ENCODE results near the gene BCAS4. TPM values are rescaled to one million over a fixed set of nuclear protein-coding genes. Genes with fewer than 3 reads are reported as not detected.

The BCAS4 gene, protein sequence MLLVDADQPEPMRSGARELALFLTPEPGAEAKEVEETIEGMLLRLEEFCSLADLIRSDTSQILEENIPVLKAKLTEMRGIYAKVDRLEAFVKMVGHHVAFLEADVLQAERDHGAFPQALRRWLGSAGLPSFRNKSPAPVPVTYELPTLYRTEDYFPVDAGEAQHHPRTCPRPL
- 7.8 and 9.3 TPM in 2 replicates for total RNA-seq

DNA sequence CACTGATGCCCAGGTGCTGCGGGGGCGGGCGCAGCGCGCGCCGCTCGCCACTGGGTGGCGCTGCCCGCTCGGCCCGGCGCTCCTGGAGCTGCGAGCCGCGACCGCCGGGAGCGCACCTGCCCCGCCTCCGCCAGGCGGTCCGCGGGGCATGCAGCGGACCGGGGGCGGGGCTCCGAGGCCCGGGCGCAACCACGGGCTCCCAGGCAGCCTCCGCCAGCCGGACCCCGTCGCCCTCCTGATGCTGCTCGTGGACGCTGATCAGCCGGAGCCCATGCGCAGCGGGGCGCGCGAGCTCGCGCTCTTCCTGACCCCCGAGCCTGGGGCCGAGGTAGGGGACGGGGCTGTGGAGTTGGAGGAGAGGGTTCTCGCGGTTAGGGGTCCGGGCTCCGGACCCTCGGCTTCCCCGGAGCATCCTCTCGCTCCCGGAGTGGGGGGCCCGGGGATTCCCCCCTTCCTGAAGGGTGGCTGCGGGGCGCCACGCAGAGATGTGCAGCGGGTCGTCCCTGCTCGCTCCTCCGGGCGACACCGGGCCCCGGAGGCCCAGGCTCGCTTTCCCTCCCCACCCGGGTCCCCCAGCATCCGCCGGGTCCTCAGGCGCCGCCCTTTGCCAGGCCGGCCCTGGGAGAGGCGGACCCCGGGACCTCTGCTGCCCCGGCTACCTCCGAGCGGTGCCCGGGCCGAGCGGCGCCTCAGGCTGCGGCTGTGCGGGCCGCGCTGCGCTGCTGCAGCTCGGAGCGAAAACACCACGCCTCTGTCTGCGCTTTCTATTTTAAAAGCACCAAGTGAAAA lies at the start of gene BCAS4:
BCAS4 (plus strand) TSS at position 216 of the 789 bp plus-strand sequence; CDS start at position 239, 23 bp downstream.
- peak within 1 kb of the TSS; percentile 55 for H3K27ac Mint-ChIP-seq
- intact Hi-C loops (cut with micrococcal nuclease) = loop anchor here (1.0 to 10.0 kb wide), 8 partner anchors 9 to 512 kb away; partner anchors contain the start of genes DPM1 and MOCS3
- peaks cover 9% of the 10 kb centered on the region for H3K4me1 Mint-ChIP-seq (ENCODE audit: low read depth)
- no peaks in the 10 kb centered on the region for H3K9me3 Mint-ChIP-seq
- peak within 1 kb of the TSS; percentile 88 for H3K4me3 Mint-ChIP-seq
- peak; percentile 83 for DNase-seq (ENCODE audit: low spot score)
- H3K36me3 Mint-ChIP-seq (ENCODE audit: low read depth) = peaks cover under 1% of the 10 kb centered on the region
- no peaks in the 10 kb centered on the region for H3K27me3 Mint-ChIP-seq (ENCODE audit: insufficient read depth)

DNA sequence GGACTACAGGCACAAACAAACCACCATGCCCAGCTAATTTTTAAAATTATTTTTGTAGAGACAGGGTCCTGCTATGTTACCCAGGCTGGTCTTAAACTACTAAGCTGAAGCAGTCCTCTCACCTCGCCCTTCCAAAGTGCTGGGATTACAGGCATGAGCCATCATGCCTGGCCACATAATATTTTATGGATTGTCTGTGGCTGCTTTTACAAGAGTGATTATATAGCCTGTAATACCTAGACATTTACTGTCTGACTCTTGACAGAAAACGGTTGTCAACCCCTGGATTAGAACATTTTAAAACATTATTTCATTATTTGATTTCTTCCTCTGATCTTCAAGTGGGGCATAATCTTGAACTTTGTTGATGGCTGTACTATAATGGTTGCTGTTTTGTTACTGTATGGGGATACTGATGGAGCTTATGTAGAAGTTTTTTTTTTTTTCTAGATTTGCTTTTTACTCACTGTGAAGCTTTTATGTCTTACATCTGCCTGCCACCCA lies 49.2 kb upstream of the BCAS4 start:
- H3K27me3 Mint-ChIP-seq (ENCODE audit: insufficient read depth) = no peaks in the 10 kb centered on the region
- intact Hi-C loops (cut with micrococcal nuclease) = loop anchor here (1.0 to 10.0 kb wide), 3 partner anchors 20 to 261 kb away; no protein-coding TSS in a partner anchor
- no peak overlapping the region for H3K4me3 Mint-ChIP-seq
- no peaks in the 10 kb centered on the region for H3K9me3 Mint-ChIP-seq
- H3K4me1 Mint-ChIP-seq (ENCODE audit: low read depth) = peaks cover 35% of the 10 kb centered on the region
- no peak for DNase-seq (ENCODE audit: low spot score)
- H3K36me3 Mint-ChIP-seq (ENCODE audit: low read depth) = peaks cover 10% of the 10 kb centered on the region
- peak overlapping the region; percentile 9 for H3K27ac Mint-ChIP-seq

DNA sequence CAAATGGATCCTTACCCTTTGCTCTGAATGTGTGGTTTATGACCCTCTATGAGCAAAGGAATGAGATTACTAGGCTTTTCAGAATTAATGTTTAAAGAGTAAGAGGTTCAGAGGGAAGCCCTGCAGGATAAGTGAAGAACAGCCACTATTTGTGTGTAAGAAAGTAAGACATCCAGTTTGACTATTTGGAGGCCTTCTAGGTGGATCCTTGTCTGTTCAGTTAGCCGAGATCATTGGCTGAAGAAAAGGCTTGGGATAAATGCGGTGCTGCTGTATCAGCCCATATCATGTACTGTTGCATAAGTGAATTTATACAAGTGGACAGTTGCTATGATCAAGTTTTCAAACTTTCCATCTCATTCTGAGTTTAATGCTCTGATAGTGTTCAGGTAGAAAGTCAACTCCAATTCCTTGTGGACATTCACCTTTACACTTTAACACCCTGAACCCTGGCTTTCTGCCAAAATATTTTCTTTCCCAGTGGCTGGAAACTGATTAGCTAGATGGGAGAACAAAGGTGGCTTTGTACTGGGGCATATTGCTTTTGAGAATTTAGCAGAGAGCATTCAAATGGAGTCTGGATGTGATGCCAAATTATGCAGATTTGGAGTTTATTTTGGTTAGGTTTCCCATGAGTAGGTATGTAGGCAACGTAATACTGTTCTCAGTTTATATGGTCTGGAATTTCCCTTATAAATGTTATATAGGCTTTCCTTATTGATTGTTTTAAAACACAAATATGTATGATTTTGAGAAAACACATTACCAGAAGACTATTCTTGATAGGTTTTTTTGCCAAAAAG lies 48.5 kb upstream of the BCAS4 start:
- intact Hi-C loops (cut with micrococcal nuclease) = loop anchor here (1.0 to 10.0 kb wide), 3 partner anchors 21 to 262 kb away; no protein-coding TSS in a partner anchor
- H3K4me3 Mint-ChIP-seq = no peak overlapping the region
- no peaks in the 10 kb centered on the region for H3K27me3 Mint-ChIP-seq (ENCODE audit: insufficient read depth)
- no peak for DNase-seq (ENCODE audit: low spot score)
- H3K9me3 Mint-ChIP-seq = no peaks in the 10 kb centered on the region
- H3K36me3 Mint-ChIP-seq (ENCODE audit: low read depth) = peaks cover 7% of the 10 kb centered on the region
- peak overlapping the region; percentile 9 for H3K27ac Mint-ChIP-seq
- H3K4me1 Mint-ChIP-seq (ENCODE audit: low read depth) = peaks cover 28% of the 10 kb centered on the region

DNA sequence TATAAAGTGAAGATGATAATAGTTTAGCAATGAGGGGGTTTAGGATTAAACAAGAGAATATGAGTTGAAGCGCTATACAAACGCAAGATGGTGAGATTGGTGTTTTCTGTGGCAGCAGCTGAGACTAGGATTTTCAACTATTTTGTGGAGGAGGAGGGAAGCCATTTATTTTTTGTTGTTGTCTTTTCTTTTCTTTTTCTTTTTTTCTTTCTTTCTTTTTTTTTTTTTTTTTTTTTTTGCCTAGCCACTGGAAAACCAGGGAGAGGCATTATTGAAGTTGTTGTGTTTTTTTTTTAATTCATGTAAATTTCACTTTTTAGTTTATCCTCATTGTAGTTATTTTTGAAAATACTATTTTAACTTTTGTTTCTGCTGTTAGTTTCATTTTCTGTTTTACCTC lies 47.6 kb upstream of the BCAS4 start:
- no peaks in the 10 kb centered on the region for H3K27me3 Mint-ChIP-seq (ENCODE audit: insufficient read depth)
- H3K27ac Mint-ChIP-seq = peak overlapping the region; percentile 38
- peaks cover 26% of the 10 kb centered on the region for H3K4me1 Mint-ChIP-seq (ENCODE audit: low read depth)
- intact Hi-C loops (cut with micrococcal nuclease) = loop anchor here (10.0 kb wide), 2 partner anchors 112 to 262 kb away; no protein-coding TSS in a partner anchor
- peak overlapping the region; percentile 37 for H3K4me3 Mint-ChIP-seq
- no peak for DNase-seq (ENCODE audit: low spot score)
- no peaks in the 10 kb centered on the region for H3K9me3 Mint-ChIP-seq
- H3K36me3 Mint-ChIP-seq (ENCODE audit: low read depth) = peaks cover 7% of the 10 kb centered on the region

DNA sequence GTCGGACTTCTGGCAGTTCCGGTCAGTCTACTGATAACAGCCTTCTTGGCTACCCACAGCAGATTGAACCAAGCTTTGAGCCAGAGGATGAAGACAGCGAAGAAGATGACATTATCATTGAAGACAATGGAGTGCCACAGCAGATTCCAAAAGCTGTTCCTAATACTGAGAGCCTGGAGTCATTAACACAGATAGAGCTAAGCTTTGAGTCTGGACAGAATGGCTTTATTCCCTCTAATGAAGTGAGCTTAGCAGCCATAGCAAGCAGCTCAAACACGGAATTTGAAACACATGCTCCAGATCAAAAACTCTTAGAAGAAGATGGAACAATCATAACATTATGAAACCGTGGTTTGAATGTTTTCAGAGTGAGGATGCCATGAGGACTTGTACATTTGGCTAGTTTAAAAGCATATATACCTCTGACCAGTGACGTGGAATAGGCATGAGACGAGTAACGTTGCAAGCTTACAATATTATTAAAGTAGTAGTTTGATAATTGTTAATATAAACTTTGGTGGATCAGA lies 44.7 kb upstream of the BCAS4 start:
- Mint-ChIP-seq H3K27me3 (ENCODE audit: insufficient read depth) (no peaks in the 10 kb centered on the region), H3K36me3 (ENCODE audit: low read depth) (peaks cover 7% of the 10 kb centered on the region), H3K27ac (no peak overlapping the region), H3K4me1 (ENCODE audit: low read depth) (peaks cover 26% of the 10 kb centered on the region), H3K4me3 (no peak overlapping the region), H3K9me3 (no peaks in the 10 kb centered on the region)
- no peak for DNase-seq (ENCODE audit: low spot score)
- intact Hi-C loops (cut with micrococcal nuclease) = no loop called here

DNA sequence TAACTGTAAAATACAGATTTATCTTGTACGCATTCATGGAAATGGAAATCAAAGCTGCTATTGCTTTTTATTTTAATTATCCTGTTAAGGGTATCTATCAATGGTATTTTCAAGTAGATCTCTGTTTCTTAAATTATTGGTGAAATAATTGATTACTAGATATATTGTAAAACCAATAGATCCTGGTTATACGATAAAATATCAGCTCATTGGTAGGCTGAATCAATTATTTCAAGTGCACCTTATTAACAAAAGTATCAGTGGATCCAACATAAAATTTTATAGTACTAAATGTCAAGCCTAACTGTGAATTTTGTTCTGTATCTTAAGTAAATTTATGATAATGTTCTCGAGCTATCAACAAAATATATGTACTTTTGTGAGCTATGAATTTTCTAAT lies 41.7 kb upstream of the BCAS4 start:
- Mint-ChIP-seq H3K9me3 (no peaks in the 10 kb centered on the region), H3K4me3 (no peak overlapping the region), H3K27me3 (ENCODE audit: insufficient read depth) (peaks cover 3% of the 10 kb centered on the region), H3K27ac (no peak overlapping the region), H3K36me3 (ENCODE audit: low read depth) (no peaks in the 10 kb centered on the region), H3K4me1 (ENCODE audit: low read depth) (peaks cover under 1% of the 10 kb centered on the region)
- no peak for DNase-seq (ENCODE audit: low spot score)
- intact Hi-C loops (cut with micrococcal nuclease) = no loop called here

DNA sequence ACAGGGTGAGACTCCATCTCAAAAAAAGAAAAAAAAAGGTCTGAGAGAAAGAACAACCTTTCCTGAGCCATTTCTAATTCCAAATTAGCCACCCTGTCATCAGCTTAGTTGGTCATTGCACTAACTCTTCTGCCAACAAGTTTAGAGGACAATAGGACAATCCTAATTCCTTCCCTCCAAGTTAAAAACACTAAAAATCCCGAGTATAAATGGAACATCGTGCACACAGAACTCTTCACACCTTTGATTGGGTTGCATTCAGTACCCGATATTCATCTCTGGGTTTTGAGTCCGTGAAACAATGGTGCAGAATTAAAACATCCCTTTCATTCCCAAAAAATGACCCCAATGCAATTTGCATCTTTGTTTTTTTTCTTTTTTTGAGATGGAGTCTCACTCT lies 40.4 kb upstream of the BCAS4 start:
- Mint-ChIP-seq H3K4me1 (ENCODE audit: low read depth) (no peaks in the 10 kb centered on the region), H3K27me3 (ENCODE audit: insufficient read depth) (peaks cover 3% of the 10 kb centered on the region), H3K4me3 (no peak overlapping the region), H3K27ac (no peak overlapping the region), H3K9me3 (no peaks in the 10 kb centered on the region), H3K36me3 (ENCODE audit: low read depth) (no peaks in the 10 kb centered on the region)
- no peak for DNase-seq (ENCODE audit: low spot score)
- intact Hi-C loops (cut with micrococcal nuclease) = no loop called here

DNA sequence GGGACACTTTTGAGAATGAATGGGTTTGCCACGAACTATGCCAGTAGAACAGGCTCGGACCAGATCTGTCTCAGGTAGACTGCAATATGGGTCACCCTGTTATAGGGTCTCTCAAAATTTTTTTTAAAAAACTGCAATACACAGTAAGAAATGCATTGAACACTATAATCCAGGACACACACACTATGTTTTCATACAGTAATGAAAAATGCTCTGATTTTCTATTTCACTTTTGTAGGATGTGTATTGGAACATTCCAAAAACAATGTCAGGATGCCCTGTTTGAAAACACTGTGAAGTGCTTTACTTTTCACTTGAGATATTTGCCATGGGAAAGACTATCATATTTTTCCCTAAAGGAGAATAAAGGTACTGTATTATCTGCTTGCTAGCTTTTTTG lies 38.4 kb upstream of the BCAS4 start:
- Mint-ChIP-seq H3K4me1 (ENCODE audit: low read depth) (no peaks in the 10 kb centered on the region), H3K9me3 (no peaks in the 10 kb centered on the region), H3K36me3 (ENCODE audit: low read depth) (no peaks in the 10 kb centered on the region), H3K4me3 (no peak overlapping the region), H3K27ac (no peak overlapping the region), H3K27me3 (ENCODE audit: insufficient read depth) (peaks cover 3% of the 10 kb centered on the region)
- no peak for DNase-seq (ENCODE audit: low spot score)
- intact Hi-C loops (cut with micrococcal nuclease) = no loop called here

DNA sequence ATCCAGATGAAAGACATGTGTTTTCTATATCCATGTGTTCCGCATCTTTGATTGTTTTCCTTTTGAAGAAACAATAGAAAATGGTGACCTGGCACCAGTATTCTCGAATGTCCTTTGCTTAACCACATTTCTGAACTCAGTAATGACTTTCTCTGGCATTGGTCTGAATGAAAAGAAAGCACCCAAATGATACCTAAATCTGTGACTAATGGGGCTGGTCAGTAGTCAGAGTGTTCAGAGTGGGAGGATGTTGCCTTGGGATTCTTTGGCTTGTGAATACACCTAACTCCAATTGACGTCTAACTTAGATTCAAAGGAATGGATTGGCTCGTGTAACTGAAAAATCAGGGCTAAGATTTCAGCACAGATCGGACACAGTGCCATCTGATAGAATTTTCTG lies 36.4 kb upstream of the BCAS4 start:
- Mint-ChIP-seq H3K27me3 (ENCODE audit: insufficient read depth) (peaks cover 3% of the 10 kb centered on the region), H3K27ac (no peak overlapping the region), H3K9me3 (no peaks in the 10 kb centered on the region), H3K4me3 (no peak overlapping the region), H3K4me1 (ENCODE audit: low read depth) (no peaks in the 10 kb centered on the region), H3K36me3 (ENCODE audit: low read depth) (no peaks in the 10 kb centered on the region)
- intact Hi-C loops (cut with micrococcal nuclease) = no loop called here
- no peak for DNase-seq (ENCODE audit: low spot score)

DNA sequence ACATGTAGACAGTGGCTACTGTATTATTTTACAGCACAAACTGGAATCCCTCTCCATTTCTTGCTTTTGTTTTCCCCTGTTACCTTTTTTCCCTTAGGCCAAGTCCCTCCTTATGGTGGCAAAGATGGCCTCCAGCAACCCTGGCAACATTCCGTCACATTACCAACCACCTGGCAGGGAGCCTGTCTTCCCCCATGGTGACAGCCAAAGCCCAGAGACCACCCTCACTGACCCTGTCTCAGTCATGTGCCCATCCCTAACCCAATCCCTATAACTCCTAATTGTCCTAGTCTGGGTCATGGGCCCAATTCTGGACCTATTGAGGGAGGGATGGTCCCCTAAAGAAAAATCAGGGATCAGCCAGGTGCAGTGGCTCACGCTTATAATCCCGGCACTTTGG lies 35.9 kb upstream of the BCAS4 start:
- Mint-ChIP-seq H3K4me1 (ENCODE audit: low read depth) (no peaks in the 10 kb centered on the region), H3K27ac (no peak overlapping the region), H3K36me3 (ENCODE audit: low read depth) (no peaks in the 10 kb centered on the region), H3K4me3 (no peak overlapping the region), H3K27me3 (ENCODE audit: insufficient read depth) (peaks cover 3% of the 10 kb centered on the region), H3K9me3 (no peaks in the 10 kb centered on the region)
- DNase-seq (ENCODE audit: low spot score) = no peak
- intact Hi-C loops (cut with micrococcal nuclease) = no loop called here

DNA sequence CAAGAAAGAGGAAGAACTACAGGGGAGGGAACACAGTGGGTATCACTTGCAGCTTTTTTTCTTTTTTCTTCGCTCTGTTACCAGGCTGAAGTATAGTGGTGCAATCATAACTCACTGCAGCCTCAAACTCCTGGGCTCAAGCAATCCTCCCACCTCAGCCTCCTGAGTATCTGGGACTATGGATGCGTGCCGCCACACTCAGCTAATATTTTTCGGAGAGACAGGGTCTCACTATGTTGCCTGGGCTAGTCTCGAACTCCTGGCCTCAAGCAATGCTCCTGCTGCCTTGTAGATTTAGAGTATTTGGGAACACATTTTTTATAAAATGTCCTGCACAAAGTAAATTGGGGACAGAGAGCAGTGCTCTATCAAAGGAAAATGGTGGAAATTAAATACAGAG lies 35.2 kb upstream of the BCAS4 start:
- H3K27me3 Mint-ChIP-seq (ENCODE audit: insufficient read depth) = peaks cover 3% of the 10 kb centered on the region
- no peak overlapping the region for H3K27ac Mint-ChIP-seq
- no peaks in the 10 kb centered on the region for H3K4me1 Mint-ChIP-seq (ENCODE audit: low read depth)
- no peaks in the 10 kb centered on the region for H3K36me3 Mint-ChIP-seq (ENCODE audit: low read depth)
- no peaks in the 10 kb centered on the region for H3K9me3 Mint-ChIP-seq
- no peak for DNase-seq (ENCODE audit: low spot score)
- no peak overlapping the region for H3K4me3 Mint-ChIP-seq
- intact Hi-C loops (cut with micrococcal nuclease) = no loop called here

DNA sequence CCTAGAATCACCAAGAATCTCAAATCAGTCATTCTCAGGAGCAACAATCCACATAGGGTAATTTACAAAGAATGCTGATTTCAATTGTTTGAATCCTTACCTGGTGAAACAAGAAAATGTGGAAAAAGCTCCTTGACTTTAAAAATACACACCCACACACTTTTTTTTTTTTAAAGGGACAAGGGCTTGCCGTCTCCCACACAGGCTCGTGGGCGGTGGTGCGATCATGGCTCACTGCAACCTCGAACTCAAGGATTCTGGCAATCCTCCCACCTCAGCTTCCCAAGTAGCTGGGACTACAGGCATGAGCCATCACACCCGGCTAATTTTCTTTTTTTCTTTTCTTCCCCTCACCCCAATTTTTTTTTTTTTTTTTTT lies 32.8 kb upstream of the BCAS4 start:
- intact Hi-C loops (cut with micrococcal nuclease) = no loop called here

More for the DNA sequence above, 32.8 kb upstream of the BCAS4 start:
- no peaks in the 10 kb centered on the region for H3K27me3 Mint-ChIP-seq (ENCODE audit: insufficient read depth)
- H3K36me3 Mint-ChIP-seq (ENCODE audit: low read depth) = no peaks in the 10 kb centered on the region
- no peak overlapping the region for H3K4me3 Mint-ChIP-seq
- no peaks in the 10 kb centered on the region for H3K9me3 Mint-ChIP-seq
- no peaks in the 10 kb centered on the region for H3K4me1 Mint-ChIP-seq (ENCODE audit: low read depth)
- H3K27ac Mint-ChIP-seq = no peak overlapping the region
- no peak for DNase-seq (ENCODE audit: low spot score)

Data from activated T-helper 1 cell treated with anti-CD3 and anti-CD28 coated beads, Interleukin-12 subunit alpha, Interleukin-12 subunit beta, Interleukin-2, Interleukin-4 antibody, amounts not matched to agents 30 ng/mL and 10 ng/mL and 1 ng/mL, durations not matched to agents 14 hours and 24 hours and 36 hours (primary cell).